Effector memory CD8-positive, alpha-beta T cell (primary cell): ENCODE data around the gene COL5A1.

ENCODE experiments used
- ATAC-seq: fragments of 150-1000 bp; cut with Tn5 transposase; replicated peaks from 2 replicates; pipeline ENCODE4 v1.10.0; 2021; ENCODE audit warnings: mild to moderate bottlenecking, moderate library complexity
- DNase-seq, 3 experiments: peaks; one replicate each; pipeline ENCODE4 v3.0.0; 2021
- H3K27ac Mint-ChIP-seq, 2 donors: one replicate each; pipeline ENCODE4 v1.8.0; 2022; ENCODE audit warnings: mild to moderate bottlenecking in 2 of 2, mixed read lengths in 2 of 2, moderate library complexity in 2 of 2
- H3K27me3 Mint-ChIP-seq, 2 donors: one replicate each; pipeline ENCODE4 v1.8.0; 2022; ENCODE audit warnings: mixed read lengths in 2 of 2
- H3K36me3 Mint-ChIP-seq: one replicate; pipeline ENCODE4 v1.8.0; 2022; ENCODE audit warnings: mild to moderate bottlenecking, moderate library complexity, mixed read lengths; ENCODE audit not compliant: insufficient read depth
- H3K4me1 Mint-ChIP-seq, 2 donors: one replicate each; pipeline ENCODE4 v1.8.0; 2022; ENCODE audit warnings: low read depth in 2 of 2, mixed read lengths in 2 of 2
- H3K4me3 Mint-ChIP-seq, 2 donors: one replicate each; pipeline ENCODE4 v1.8.0; 2022; ENCODE audit warnings: mild to moderate bottlenecking in 2 of 2, mixed read lengths in 2 of 2, moderate library complexity in 2 of 2
- H3K9me3 Mint-ChIP-seq, 2 donors: one replicate each; pipeline ENCODE4 v1.8.0; 2022; ENCODE audit warnings: mixed read lengths in 2 of 2

COL5A1 gene

DNA sequence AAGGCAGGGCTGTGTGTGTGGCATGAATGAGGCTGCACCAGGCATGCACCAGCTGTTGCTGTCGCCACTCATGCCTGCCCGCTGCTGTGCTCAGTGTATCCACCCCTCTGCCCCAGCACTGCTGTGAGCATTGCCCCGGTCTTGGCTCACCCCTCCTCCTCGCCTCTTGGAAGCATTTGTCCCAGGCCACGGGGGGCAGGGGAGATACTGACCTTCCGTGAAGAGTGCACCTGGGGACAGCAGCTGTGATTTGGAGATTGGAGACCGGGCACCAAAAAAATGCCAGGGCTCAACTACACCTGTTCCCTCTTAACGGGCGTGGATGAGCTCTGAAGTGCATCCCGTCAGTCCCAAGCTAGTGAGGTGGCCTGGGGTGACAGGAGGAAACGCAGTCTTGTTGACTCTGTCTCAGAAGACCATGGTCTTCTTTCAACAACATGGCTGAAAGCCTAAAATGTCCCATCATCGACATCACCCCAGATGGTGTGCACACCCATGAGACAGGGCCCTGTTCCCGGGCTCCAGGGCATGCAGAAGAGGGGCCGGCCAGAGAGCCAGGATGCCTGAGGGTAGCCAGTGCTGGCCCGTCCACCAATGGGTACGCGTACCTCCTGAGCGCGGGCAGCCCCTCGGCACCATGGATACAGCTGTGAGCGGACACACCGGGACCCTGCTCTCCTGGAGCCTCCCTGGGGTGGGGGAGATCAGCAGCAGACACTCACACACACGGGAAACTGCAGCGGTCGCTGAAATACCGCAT is 115.8 kb downstream of the COL5A1 start:
- H3K9me3 Mint-ChIP-seq: peaks cover 0 to 10% of the 10 kb centered on the region in 2 donors
- peaks cover 0 to 9% of the 10 kb centered on the region in 2 donors for H3K27me3 Mint-ChIP-seq
- H3K4me1 Mint-ChIP-seq: no peaks in the 10 kb centered on the region
- H3K36me3 Mint-ChIP-seq: no peaks in the 10 kb centered on the region
- peak overlapping the region in 1 of 2 donors; percentile 90 for H3K27ac Mint-ChIP-seq
- DNase-seq: no peak
- no peak for ATAC-seq
- H3K4me3 Mint-ChIP-seq: no peak overlapping the region

DNA sequence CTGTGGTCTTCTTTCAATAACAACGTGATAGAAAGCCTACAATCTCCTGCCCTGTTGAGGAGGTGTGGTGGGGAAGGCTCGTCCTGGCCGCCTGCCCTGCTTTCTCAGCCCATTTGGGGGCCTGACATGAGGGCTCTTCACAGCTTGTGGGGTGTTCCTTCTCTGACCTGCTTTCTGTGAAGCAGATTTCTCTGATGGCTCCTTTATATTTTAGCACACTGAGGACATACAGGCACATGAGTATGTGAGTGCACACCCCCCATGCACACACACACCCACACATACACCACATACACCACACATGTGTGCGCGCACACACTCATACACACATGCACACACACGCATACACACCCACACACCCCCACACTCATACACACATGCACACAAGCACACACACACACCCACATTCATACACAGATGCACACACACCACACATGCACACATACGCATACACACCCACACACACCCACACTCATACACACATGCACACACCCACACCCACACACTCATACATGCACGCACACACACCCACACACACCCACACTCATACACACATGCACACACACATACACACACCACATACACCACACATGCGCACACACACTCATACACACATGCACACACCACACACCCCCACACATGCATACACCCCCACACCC is 117.5 kb downstream of the COL5A1 start:
- no peak overlapping the region for H3K4me3 Mint-ChIP-seq
- DNase-seq (no peak), ATAC-seq (no peak)
- peaks cover 0 to 9% of the 10 kb centered on the region in 2 donors for H3K27me3 Mint-ChIP-seq
- no peaks in the 10 kb centered on the region for H3K4me1 Mint-ChIP-seq
- H3K27ac Mint-ChIP-seq: peak overlapping the region in 1 of 2 donors; percentile 15
- H3K36me3 Mint-ChIP-seq: no peaks in the 10 kb centered on the region
- H3K9me3 Mint-ChIP-seq: peaks cover 0 to 10% of the 10 kb centered on the region in 2 donors

DNA sequence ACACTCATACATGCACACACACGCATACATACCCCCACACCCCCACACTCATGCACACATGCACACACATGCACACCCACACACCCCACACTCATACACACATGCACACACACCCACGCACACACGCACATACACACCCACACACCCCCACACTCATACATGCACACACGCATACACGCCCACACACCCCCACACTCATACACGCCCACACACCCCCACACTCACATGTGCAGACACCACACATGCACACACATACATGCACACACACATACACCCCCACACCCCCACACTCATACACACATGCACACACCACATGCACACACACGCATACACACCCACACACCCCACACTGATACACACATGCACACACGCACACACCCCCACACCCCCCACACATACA is 118.3 kb downstream of the COL5A1 start:
- Mint-ChIP-seq H3K27me3 (peaks cover 0 to 9% of the 10 kb centered on the region in 2 donors), H3K27ac (no peak overlapping the region), H3K4me1 (no peaks in the 10 kb centered on the region), H3K9me3 (peaks cover 0 to 10% of the 10 kb centered on the region in 2 donors), H3K4me3 (no peak overlapping the region), H3K36me3 (no peaks in the 10 kb centered on the region)
- ATAC-seq (no peak), DNase-seq (no peak)

DNA sequence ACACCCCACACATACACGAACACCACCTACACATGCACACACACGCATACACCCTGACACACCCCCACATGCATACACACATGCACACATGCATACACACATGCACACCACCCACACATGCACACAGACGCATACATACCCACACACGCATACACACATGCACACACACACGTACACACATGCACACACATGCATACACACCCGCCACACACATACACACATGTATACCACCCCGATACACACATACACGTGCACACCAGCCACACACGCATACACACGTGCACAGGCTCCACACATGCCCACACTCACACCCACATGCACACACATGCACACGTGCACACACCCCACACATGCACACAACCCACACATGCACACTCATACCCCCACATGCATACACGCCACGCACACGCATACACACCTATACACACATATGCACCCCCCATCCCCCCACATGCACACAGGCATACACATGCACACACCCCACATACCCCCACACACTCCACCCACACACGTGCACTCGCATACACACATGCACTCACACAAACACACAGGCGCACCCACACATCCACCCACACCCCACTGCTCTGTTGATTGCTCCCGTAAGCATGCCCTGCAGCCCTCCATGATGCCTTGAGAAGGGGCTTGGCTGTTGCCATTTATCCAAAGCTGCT is 119.3 kb downstream of the COL5A1 start:
- Mint-ChIP-seq H3K36me3 (no peaks in the 10 kb centered on the region), H3K27ac (peak overlapping the region in 1 of 2 donors; percentile 16), H3K27me3 (peaks cover 0 to 3% of the 10 kb centered on the region in 2 donors), H3K9me3 (peaks cover 0 to 10% of the 10 kb centered on the region in 2 donors), H3K4me3 (no peak overlapping the region), H3K4me1 (no peaks in the 10 kb centered on the region)
- ATAC-seq (no peak), DNase-seq (no peak)

DNA sequence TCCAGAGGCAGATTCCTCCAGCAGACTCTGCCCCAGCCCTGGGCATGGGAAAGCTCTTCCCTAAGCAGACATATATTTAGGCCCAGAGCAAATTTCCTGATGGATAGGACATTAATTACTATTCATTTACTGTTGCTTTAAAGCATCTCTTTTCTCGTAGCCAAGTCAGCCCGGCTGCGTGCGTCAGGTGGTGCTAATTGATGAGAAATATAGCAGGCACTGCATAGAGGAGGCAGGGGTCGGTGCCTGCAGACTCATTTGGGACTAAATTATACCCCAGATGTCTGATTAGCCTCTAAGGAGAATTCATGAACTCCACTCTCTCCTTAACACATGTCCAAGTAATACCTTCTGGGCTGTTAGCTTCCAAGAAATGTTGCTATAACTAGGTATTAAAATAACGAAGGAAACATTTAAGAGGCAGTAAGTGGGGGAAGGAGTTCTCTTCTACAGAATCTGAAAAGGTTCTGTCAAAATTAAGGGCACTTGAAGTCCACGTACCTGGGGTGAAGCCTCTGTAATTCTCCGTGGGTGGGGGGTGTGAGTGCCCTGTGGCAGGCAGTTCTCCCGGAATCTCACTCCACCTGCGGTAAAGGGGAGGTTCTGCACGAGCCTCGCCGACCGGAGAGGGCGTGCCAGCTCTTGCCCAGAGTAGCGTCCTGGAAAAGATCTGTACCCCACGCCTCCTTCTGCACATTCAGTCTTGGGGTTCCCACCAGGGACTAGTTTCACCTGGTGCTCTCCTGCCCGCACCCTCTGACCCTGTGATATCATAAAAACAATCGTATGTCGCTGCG is 123.1 kb downstream of the COL5A1 start:
- H3K36me3 Mint-ChIP-seq: peaks cover 5% of the 10 kb centered on the region
- H3K27me3 Mint-ChIP-seq: peaks cover 9 to 11% of the 10 kb centered on the region in 2 donors
- ATAC-seq: no peak
- DNase-seq: no peak
- no peaks in the 10 kb centered on the region for H3K4me1 Mint-ChIP-seq
- no peak overlapping the region for H3K4me3 Mint-ChIP-seq
- no peak overlapping the region for H3K27ac Mint-ChIP-seq
- peaks cover 0 to 10% of the 10 kb centered on the region in 2 donors for H3K9me3 Mint-ChIP-seq

DNA sequence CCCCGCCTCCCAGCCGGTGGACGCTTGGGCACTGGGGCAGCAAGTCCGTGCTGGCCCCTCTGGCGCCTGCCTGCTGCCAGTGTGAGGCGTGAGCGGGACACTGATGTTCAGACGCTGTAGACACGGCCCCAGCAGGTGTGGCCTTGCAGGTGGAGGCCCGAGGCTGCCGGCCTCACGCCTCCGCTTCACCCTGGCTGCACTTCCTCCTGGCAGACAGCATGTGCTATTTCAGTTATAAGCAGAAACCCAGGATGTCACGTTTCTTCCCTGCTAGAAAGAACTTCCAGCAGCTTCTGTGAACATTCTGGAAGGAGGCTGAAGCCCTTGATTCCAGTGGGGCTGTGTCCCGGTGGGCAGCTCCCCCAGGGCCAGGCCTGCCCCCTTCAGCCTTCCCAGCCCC is 124.2 kb downstream of the COL5A1 start:
- Mint-ChIP-seq H3K4me1 (no peaks in the 10 kb centered on the region), H3K36me3 (peaks cover 5% of the 10 kb centered on the region), H3K27ac (no peak overlapping the region), H3K4me3 (no peak overlapping the region), H3K27me3 (peaks cover 9 to 11% of the 10 kb centered on the region in 2 donors), H3K9me3 (peaks cover 0 to 4% of the 10 kb centered on the region in 2 donors)
- DNase-seq: no peak
- ATAC-seq: no peak

DNA sequence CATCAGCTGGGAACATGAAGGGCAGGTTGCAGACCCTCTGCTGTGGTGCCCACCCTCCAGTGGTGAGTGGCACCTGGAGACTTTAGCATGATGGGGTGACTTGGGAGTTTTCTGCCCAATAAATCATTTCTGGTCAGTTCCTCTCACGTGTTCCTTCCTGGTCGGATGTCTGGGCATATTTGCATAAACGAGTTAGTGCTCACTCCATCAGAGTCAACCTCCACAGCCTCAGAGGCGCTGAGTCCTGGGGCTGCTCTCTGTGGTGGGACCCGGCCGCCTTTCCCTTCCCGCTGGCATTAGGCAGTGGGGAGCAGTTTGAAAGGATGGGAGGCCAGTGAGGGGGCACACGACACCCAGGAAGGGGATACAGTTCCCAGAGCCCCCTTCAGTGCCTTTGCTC is 125.0 kb downstream of the COL5A1 start:
- ATAC-seq: no peak
- H3K4me3 Mint-ChIP-seq: no peak overlapping the region
- H3K36me3 Mint-ChIP-seq: peaks cover 5% of the 10 kb centered on the region
- no peaks in the 10 kb centered on the region for H3K9me3 Mint-ChIP-seq
- H3K27ac Mint-ChIP-seq: no peak overlapping the region
- no peak for DNase-seq
- H3K27me3 Mint-ChIP-seq: peaks cover 9 to 12% of the 10 kb centered on the region in 2 donors
- no peaks in the 10 kb centered on the region for H3K4me1 Mint-ChIP-seq

DNA sequence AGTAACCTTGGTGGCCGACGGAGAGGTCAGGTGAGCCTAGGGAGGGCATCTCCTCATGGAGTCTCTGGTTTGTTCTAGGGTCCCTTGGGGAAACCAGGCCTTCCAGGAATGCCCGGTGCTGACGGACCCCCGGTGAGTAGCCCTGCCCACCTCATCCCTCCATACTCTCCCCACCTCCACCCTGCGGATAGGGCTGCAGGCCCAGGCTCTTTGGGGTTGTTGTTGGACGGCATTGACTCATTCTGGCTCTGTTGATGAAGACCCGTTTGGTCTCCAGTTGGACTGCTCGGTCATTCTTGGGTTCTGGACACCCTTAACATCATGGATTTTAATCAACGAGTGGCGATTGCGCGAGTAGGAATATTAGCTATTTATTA is 126.7 kb downstream of the COL5A1 start:
- Mint-ChIP-seq H3K27me3 (peaks cover 9 to 16% of the 10 kb centered on the region in 2 donors), H3K4me1 (no peaks in the 10 kb centered on the region), H3K9me3 (no peaks in the 10 kb centered on the region), H3K27ac (no peak overlapping the region), H3K4me3 (no peak overlapping the region), H3K36me3 (peaks cover 5% of the 10 kb centered on the region)
- DNase-seq (no peak), ATAC-seq (no peak)

DNA sequence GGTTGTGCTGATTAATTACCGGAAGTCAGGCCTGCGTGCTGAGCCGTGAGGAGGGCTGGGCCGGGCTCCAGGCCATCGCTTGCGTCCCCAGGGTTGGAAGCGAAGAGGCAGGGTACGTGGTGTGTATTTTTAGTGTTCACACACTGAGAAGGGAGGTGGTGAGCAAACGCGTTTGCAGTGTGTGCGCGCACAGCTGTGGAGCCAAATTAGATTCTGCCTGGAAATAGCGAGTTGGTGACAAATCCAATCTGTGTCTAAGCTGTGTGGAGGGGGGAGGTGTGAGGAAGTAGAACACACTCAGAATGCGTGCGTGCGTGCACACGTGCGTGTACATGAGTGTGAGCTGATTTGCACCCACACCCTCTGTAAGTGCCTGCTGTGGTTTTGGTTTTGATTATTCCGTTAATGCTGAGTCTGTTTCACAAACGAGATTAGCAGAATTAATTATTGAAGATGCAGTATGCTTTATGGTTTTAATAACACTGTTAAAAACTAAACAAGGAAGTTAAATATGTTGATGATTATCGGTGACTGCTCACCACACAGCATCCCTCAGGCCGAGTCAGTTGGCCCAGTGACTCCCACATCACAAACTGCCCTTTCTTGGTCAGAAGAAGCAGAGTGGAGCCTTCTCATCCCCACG is 127.2 kb downstream of the COL5A1 start:
- H3K27ac Mint-ChIP-seq: no peak overlapping the region
- H3K4me3 Mint-ChIP-seq: no peak overlapping the region
- DNase-seq (no peak), ATAC-seq (no peak)
- H3K9me3 Mint-ChIP-seq: no peaks in the 10 kb centered on the region
- H3K27me3 Mint-ChIP-seq: peaks cover 9 to 16% of the 10 kb centered on the region in 2 donors
- H3K4me1 Mint-ChIP-seq: no peaks in the 10 kb centered on the region
- H3K36me3 Mint-ChIP-seq: peaks cover 5% of the 10 kb centered on the region

DNA sequence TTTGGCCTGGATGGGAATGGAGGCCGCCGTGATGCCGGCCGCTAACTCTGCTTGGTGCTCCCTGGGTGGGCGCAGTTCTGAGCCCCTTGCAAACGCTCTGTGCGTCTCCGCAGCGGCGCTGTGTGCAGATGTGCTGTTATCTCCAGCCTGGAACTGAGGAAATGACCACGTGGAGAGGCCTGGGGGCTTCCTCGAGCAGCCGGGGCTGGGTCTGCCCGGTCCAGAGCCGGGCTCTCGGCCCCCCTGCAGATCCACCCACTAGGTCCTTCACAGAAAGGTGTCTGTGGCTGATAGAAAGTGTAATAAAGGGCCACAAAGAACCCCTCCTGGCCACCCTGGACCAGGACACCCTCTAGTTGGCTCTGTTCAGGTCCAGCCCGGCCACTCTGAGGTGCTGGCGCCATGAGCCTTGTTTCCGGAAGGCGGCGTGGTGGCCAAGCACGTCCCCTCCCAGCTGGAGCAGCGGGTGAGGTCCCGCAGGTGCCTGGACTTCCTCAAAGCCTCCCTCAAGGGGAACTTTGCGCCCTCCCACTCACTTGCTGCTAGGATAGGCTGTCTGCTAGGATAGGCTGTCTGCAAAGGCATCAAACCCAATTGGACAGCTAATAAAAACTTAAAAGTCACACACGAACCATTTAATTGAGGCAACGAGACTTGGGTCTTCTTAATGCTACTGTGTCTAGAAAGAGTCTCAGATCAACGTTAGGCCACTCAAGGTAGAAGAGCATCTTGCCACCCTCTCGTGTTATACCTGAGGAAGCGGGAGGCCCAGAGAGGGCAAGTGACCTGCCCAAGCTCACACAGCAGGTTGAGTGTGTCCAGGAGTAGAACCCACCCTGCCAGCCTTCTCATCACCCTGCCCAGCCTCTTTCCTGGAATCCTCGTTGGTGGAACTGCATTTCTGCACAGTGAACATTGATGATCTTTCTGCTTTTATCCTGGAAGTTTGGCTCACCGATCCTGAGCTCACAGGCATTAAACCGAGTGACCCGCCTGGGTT is 129.7 kb downstream of the COL5A1 start:
- DNase-seq: no peak
- H3K36me3 Mint-ChIP-seq: peaks cover 10% of the 10 kb centered on the region
- H3K4me3 Mint-ChIP-seq: no peak overlapping the region
- ATAC-seq: no peak
- H3K27ac Mint-ChIP-seq: no peak overlapping the region
- H3K9me3 Mint-ChIP-seq: no peaks in the 10 kb centered on the region
- H3K4me1 Mint-ChIP-seq: no peaks in the 10 kb centered on the region
- H3K27me3 Mint-ChIP-seq: peaks cover 7 to 19% of the 10 kb centered on the region in 2 donors

DNA sequence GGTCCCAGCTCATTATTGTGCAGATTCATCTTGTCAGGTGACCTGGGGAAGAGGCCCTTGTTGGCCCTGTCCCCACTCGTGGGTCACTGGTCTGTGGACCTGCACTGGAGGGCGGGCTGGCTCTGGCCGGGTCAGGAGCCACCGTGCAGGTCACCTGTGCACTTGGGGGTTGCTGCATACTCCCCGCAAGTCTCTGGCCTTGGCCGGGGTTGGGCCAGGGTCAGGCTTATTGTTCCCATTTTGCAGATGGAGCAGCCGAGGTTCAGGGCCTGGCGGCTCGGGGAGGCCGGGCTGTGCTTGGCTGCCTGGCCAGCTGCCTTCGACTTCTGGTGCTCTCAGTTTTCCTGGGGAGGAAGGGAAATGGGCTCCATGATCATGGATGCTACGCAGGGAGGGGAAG is 130.7 kb downstream of the COL5A1 start:
- no peaks in the 10 kb centered on the region for H3K9me3 Mint-ChIP-seq
- H3K4me1 Mint-ChIP-seq: no peaks in the 10 kb centered on the region
- no peak overlapping the region for H3K4me3 Mint-ChIP-seq
- H3K36me3 Mint-ChIP-seq: peaks cover 11% of the 10 kb centered on the region
- DNase-seq (no peak), ATAC-seq (no peak)
- no peak overlapping the region for H3K27ac Mint-ChIP-seq
- H3K27me3 Mint-ChIP-seq: peaks cover 0 to 14% of the 10 kb centered on the region in 2 donors

DNA sequence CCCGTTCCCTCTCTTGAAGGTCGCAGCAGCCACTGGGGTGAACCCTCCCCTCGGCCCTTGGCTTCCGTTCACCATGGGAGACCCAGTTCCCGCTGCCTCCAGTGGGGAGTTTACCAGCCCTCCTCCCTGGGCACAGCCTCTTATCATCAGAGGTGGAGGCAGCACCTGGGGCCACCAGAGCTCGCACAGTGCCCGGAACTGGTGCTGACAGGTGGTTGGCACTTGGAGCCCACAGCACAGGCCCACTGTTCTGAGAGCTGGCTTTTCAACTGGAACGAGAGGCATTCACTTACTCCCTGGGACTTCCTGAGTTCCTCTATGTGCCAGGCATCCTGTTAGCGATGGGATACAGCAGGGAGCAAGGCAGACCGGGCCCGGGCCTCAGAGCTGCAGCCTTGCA is 132.2 kb downstream of the COL5A1 start:
- no peaks in the 10 kb centered on the region for H3K4me1 Mint-ChIP-seq
- DNase-seq (no peak), ATAC-seq (no peak)
- H3K27me3 Mint-ChIP-seq: peaks cover 0 to 10% of the 10 kb centered on the region in 2 donors
- H3K27ac Mint-ChIP-seq: no peak overlapping the region
- H3K9me3 Mint-ChIP-seq: no peaks in the 10 kb centered on the region
- H3K36me3 Mint-ChIP-seq: peaks cover 6% of the 10 kb centered on the region
- H3K4me3 Mint-ChIP-seq: no peak overlapping the region
